T-helper 1 cell treated with Interleukin-12 subunit alpha and Interleukin-12 subunit beta and Interleukin-4 antibody, amounts not matched to agents 30 ng/mL and 1 ng/mL, for 36 hours (primary cell): ENCODE data around the gene CA9. TPM values are rescaled to one million over a fixed set of nuclear protein-coding genes. Genes with fewer than 3 reads are reported as not detected.

Experiments
- intact Hi-C: fragments of 100-400 bp; cut with micrococcal nuclease; formaldehyde crosslinking; loops from one replicate; pipeline ENCODE4 v1.15.1; 2024
- total RNA-seq: library from RNA; stranded (reverse); gene quantifications from 2 replicates; pipeline ENCODE4 v1.2.3, GENCODE V29; 2022

The CA9 gene
- total RNA-seq, 1 donor from 2014 or later = not detected

DNA sequence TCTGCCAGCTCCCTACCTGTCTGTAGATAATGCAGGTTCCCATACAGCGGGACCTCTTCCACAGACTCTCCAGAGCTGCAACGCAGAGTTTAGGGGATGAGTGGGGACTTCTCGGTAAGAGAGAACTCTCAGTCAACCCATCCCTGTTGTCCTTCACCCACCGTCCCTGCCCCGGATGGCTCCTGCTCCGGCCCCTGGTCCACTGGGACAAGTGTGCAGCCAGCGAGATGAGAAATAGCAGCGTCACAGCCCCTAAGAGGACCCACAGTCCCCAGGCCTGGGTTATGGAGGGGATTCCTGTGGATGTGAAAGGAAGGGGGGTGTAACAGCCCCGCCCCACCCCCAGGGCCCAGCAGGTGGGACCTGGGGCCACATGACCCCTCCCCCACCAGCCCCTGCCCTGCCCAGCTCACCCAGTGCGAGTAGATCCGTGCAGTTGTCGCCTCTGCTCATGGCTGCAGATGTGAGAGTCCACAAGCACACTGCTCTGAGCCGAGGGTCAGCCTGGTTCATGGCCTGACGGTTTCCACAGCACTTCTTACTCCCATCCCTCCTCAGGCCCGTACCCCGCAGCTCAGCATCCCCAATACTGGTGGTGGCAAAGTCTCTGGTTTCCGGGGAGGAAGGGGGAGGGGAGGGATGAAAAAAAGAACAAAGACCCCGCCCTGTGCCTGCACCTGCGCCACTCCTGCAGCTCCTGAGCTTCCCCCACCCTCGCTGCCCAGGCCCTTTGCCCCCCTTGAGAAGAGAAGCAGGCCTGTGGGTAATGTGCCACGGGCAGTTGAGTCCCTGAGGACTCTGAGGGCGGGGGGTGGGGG lies 23.2 kb upstream of the CA9 start, which contains the start of gene SIT1:
SIT1 (minus strand) TSS at position 591 of the 818 bp plus-strand sequence; CDS start at position 513, 78 bp downstream.
- intact Hi-C loops = loop anchor here (10.0 kb wide), 2 partner anchors 946 to 1026 kb away; partner anchors contain the start of genes ARID3C and DCTN3

- intact Hi-C loops = loop anchor here (10.0 kb wide), 2 partner anchors 947 to 1027 kb away; partner anchors contain the start of genes ARID3C and DCTN3
Observed at GRCh38 chr9:35651956-35652828, 21.5 kb upstream of the CA9 start.

GRCh38 chr9:35652829-35653209 lies 20.9 kb upstream of the CA9 start:
- intact Hi-C loops = loop anchor here (10.0 kb wide), 2 partner anchors 948 to 1028 kb away; partner anchors contain the start of genes ARID3C and DCTN3

DNA sequence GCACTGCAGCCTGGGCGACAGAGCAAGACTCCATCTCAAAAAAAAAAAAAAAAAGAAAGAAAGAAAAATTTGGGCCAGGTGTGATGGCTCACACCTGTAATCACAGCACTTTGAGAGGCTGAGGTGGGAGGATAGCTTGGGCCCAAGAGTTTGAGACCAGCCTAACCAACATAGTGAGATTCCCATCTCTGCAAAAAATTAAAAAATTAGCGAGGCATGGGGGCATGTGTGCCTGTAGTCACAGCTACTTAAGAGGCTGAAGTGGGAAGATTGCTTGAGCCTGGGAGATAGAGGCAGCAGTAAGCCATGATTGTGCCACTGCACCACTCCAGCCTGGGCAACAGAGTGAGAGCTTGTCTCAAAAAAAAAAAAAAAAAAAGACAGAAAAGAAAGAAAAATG lies 20.1 kb upstream of the CA9 start:
- intact Hi-C loops = loop anchor here (10.0 kb wide), 2 partner anchors 949 to 1029 kb away; partner anchors contain the start of genes ARID3C and DCTN3

GRCh38 chr9:35656348-35656747 lies 17.4 kb upstream of the CA9 start:
- intact Hi-C loops = loop anchor here (5.0 to 10.0 kb wide), 6 partner anchors 164 to 1032 kb away; partner anchors contain the start of genes ARID3C, DCTN3, DNAJB5 and RUSC2

DNA sequence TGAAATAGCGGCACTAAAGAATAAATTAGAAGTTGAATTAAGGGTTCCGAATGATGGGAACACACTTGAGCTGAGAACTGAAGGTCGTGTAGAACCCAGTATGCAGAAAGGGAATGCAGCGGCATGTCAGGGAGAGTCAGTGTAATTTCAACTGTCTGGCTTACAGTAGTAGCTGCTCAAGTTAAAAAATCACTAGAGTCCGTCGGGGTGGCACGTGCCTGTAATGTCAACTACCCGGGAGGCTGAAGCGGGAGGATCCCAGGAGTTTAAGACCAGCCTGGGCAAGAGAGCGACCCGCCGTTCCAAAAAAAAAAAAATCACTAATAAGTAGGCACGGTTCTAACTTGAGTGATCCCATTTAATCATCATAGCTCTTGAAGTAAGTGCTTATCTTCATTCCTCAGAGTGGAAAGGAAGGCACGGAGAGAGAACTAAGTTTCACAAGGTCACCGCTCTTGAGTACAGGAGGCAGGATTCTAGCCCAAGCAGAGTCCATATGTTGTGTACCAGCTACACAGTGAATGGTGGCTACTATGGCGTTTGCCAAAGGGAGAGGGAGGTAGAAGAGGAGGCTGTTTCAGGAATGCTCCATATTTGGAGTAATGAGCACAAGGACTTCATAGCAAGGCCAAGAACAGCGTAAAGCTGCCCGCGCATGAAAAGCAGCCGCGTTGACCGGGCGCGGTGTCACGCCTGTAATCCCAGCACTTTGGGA lies 16.7 kb upstream of the CA9 start:
- intact Hi-C loops = loop anchor here (1.0 to 10.0 kb wide), 11 partner anchors 8 to 1032 kb away; partner anchors contain the start of genes ARHGEF39, ARID3C, CREB3 and DCTN3

DNA sequence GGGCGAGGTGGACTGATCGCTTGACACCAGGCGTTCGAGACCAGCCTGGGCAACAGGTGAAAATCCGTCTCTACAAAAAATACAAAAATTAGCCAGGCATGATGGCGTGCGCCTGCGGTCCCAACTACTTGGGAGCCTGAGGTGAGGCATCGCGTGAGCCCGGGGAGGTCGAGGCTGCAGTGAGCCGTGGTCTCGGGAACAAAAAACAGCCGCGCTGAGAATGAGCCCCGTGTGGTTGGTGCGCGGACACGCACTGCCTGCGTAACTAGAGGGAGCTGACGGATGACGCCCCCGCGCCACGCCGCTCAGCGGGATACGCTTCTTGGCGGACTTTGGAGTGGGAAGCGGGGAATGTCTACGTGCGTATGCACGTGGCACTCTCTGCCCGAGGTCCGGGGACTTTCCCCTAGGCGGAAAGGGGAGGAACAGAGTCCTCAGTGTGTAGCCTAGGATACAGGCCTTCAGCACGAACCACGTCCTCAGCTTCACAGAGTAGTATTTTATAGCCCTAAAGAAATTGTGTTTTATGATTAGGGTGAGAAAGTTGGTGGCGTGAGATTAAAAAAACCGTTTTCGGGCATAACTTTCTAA lies 16.1 kb upstream of the CA9 start, which contains the start of gene RMRP:
RMRP (minus strand) TSS at position 474 of the 591 bp plus-strand sequence.
- intact Hi-C loops = loop anchor here (1.0 to 10.0 kb wide), 17 partner anchors 8 to 1033 kb away; partner anchors contain the start of genes ARHGEF39, ARID3C, CREB3 and DCTN3

DNA sequence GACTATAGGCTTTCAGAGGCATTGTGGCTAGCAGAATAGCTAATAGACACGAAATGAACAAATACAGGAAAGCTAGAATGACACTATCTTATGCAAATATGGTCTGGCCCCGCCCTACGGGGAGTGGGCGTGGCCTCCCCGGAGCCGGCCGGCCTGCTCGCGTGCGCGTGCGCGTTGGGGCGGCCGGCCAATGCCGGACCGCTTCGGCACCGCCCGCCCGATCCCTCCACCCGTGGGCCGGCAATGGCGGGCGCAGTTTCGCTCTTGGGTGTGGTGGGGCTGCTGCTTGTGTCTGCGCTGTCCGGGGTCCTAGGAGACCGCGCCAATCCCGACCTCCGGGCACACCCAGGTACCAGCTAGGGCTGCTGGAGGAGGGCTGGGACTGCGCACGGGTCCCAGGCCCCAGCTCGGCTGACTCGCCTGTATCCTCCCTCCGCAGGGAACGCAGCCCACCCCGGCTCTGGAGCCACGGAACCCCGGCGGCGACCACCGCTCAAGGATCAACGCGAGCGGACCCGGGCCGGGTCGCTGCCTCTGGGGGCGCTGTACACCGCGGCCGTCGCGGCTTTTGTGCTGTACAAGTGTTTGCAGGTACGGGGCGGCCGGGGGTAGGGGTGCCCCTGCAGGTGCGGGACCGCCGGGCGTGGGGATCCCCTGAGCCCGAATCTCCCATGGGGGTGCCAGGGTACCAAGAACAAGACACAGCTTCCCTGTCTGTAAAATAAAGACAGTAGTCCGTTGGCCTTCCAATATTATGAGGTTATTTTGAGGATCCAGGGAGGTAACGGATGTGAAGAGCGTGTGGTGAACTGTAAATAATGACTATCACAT lies 15.4 kb upstream of the CA9 start, which contains the start of gene CCDC107:
CCDC107 (plus strand) TSS at position 156 of the 831 bp plus-strand sequence; CDS start at position 244, 88 bp downstream.
- intact Hi-C loops = loop anchor here (1.0 to 10.0 kb wide), 12 partner anchors 30 to 1034 kb away; partner anchors contain the start of genes ARID3C, DCTN3, DNAJB5 and FAM221B

DNA sequence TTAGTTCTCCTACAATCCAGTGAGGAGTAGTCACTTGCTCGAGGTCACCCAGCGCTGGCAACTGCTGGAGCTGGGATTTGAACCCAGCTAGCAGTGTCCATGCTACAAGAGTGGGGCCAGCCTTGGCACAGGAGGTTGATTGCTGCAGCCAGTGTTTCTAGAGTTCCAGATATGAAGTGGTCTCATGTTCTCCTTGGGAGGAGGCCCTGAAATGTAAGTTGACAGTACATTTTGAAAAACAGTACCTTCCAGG lies 14.8 kb upstream of the CA9 start:
- intact Hi-C loops = loop anchor here (1.0 to 10.0 kb wide), 12 partner anchors 29 to 1034 kb away; partner anchors contain the start of genes ARID3C, DCTN3, DNAJB5 and FAM221B

- intact Hi-C loops = loop anchor here (2.0 to 10.0 kb wide), 8 partner anchors 167 to 1035 kb away; partner anchors contain the start of genes ARID3C, DCTN3, DNAJB5 and FAM221B
Observed at GRCh38 chr9:35659340-35659739, 14.4 kb upstream of the CA9 start.

- intact Hi-C loops = no loop called here
Observed at GRCh38 chr9:35660966-35661415, 12.7 kb upstream of the CA9 start.

DNA sequence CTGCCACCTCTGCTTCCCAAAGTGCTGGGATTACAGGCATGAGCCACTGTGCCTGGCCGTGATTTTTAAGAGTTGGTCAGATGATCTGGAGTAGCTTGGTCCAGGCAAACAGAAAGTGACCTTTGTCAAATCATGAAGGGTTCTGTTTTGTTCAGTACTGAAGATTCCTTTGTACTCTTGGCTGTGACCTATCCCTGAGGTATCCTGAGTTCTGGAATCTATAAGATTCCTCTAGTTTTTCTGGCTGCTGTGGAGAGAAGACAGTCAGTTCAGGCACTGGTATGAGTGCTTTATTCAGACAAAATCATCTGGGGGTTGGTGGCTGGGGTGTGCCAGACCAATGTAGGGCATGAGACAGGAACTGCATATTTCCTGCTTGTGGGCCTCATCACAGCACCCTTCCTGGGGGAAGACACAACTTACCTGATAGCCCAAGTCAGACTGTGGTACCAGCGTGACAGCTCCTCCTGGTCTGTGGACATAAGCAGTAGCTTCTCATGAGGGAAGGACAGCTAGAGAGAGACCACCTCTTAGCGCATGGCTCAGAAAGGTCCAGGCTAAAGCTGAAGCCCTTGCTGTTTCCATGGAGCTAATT lies 11.9 kb upstream of the CA9 start:
- intact Hi-C loops = no loop called here

GRCh38 chr9:35662437-35662836 lies 11.3 kb upstream of the CA9 start:
- intact Hi-C loops = no loop called here

DNA sequence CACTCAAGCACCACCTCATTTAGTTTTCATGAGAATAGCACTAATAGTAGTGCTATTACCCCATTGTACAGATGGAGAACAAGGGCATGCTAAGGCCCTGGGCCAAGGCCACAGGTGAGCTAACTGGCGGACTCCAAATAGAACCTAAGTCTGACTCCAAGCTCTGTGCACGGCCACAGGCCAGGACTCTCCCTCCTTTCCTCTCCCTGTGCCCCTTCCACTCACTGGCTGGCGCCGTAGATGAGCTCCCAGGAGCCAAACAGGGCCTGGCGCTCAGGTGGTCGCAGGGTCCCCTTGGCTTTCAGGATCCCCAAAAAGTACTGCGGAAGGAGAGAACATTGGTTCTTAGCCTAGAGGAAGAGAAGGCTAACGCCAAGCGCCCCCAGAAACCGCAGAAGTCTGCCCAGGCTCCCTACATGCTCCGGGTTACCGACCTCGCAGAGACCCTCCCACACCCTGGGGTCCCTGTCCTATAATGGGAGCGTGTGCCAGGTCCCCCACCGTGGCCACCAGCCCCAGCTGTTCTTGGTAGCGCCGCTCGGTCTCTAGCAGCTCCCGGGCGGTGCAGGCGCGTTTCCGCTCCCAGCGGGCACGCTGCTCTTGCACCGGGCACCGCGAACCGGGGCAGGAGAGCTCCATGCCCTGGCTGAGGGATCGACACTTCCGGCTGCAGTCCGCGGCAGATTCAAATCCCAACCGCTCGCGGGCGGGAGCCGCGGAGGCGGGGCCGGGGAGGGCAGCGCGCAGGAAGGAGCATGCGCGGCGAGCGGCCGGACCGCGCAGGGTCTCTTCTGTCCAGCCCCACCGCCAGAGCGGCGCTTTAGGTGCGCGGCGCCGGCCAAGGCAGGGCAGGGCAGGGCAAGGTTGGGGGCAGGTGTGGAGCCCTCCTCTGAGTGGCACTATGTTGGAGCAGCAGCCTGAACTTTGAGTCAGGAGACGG lies 8.9 kb upstream of the CA9 start, which contains the start of gene ARHGEF39:
ARHGEF39 (minus strand) TSS at position 665 of the 940 bp plus-strand sequence; CDS start at position 639, 26 bp downstream.
- intact Hi-C loops = loop anchor here (1.0 to 2.0 kb wide), 3 partner anchors 8 to 60 kb away; no protein-coding TSS in a partner anchor

DNA sequence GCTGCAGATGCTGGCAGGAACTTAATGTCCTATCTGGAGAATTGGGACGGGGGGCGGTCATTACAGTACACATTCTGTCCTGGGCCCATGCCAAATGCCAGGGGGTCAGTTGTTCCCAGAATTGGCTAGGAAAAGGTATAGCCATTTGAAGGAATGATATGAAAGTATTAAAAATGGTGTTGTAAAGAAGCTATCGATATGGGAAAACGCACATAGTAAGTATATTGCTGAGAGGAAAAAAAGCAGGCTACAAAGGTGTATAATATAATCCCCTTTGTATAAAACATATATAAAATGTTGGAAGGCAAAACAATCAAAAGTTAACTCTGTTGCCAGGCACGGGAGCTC lies 8.3 kb upstream of the CA9 start:
- intact Hi-C loops = loop anchor here (1.0 to 2.0 kb wide), 3 partner anchors 8 to 61 kb away; no protein-coding TSS in a partner anchor

DNA sequence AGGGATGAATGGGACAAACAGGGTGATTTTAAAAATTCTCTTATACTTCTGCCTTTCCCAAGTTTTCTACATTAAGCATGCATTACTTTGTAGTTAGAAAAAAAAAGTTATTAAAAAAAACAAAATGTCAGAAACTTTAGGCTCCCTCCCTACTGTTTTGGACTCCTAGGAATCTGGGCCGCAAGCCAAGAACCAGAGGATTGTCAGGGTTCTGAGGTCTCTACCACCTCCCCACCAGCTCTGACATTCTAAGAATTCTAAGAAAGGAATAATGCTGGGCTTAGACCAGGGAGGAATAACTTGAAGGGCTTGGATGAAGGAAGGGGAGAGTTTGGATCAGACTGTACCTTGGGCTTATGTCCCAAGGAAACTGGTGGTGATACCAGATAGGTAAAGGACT lies 7.7 kb upstream of the CA9 start:
- intact Hi-C loops = no loop called here

DNA sequence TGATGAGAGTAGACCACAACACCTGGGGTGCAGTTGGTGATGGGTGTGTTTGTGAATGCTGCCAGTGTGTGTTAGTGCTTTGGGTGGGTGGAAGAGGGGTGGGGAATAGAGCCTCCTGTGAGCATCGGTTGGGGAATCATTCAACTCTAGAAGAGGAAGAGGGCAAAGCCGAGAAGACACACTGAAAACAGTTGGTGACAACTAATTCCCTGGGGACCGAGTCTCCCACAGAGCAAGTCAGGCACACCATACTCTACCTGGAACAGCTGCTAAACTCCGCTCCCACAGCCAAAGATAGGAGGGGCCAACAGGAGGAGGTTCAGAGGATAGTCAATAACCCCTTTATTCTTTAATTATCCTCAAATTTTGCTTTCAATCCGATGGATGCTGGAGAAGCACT lies 7.2 kb upstream of the CA9 start:
- intact Hi-C loops = no loop called here
